Parathyroid adenoma (tissue), 2 donors: ENCODE data around the gene UFC1.

ENCODE experiments used
- H2AFZ ChIP-seq: fragments of 300-600 bp; sonication (generic); one replicate; pipeline ENCODE4 v1.7.0; 2017; ENCODE audit warnings: antibody characterized with exemption, mild to moderate bottlenecking
- H3K27ac ChIP-seq: fragments of 300-600 bp; sonication (generic); one replicate; pipeline ENCODE4 v1.7.0; 2017
- H3K27me3 ChIP-seq: fragments of 300-600 bp; sonication (generic); one replicate; pipeline ENCODE4 v1.7.0; 2017; ENCODE audit warnings: low read length; ENCODE audit not compliant: control insufficient read depth, insufficient read depth
- H3K36me3 ChIP-seq: fragments of 300-600 bp; sonication (generic); one replicate; pipeline ENCODE4 v1.7.0; 2017; ENCODE audit warnings: low read length; ENCODE audit not compliant: control insufficient read depth, insufficient read depth
- H3K4me1 ChIP-seq: fragments of 300-600 bp; sonication (generic); one replicate; pipeline ENCODE4 v1.7.0; 2017; ENCODE audit warnings: control low read depth
- H3K4me2 ChIP-seq: fragments of 300-600 bp; sonication (generic); one replicate; pipeline ENCODE4 v1.7.0; 2017; ENCODE audit warnings: low read length
- H3K4me3 ChIP-seq: fragments of 300-600 bp; sonication (generic); one replicate; pipeline ENCODE4 v1.7.0; 2017; ENCODE audit warnings: low read depth, low read length
- H3K79me2 ChIP-seq: fragments of 300-600 bp; sonication (generic); one replicate; pipeline ENCODE4 v1.7.0; 2017; ENCODE audit warnings: control low read depth
- H3K9ac ChIP-seq: fragments of 300-600 bp; sonication (generic); one replicate; pipeline ENCODE4 v1.7.0; 2017; ENCODE audit warnings: mild to moderate bottlenecking
- H3K9me3 ChIP-seq: fragments of 300-600 bp; sonication (generic); one replicate; pipeline ENCODE4 v1.7.0; 2017; ENCODE audit warnings: low read length; ENCODE audit not compliant: control insufficient read depth
- TF ChIP-seq, protein P1 (sequence below): fragments of 300-600 bp; sonication (generic); IDR thresholded peaks from one replicate; pipeline ENCODE4 v1.7.0; 2017; ENCODE audit warnings: antibody characterized with exemption, mild to moderate bottlenecking
- donor health status: primary hyperparathyroidism.

UFC1 gene

DNA sequence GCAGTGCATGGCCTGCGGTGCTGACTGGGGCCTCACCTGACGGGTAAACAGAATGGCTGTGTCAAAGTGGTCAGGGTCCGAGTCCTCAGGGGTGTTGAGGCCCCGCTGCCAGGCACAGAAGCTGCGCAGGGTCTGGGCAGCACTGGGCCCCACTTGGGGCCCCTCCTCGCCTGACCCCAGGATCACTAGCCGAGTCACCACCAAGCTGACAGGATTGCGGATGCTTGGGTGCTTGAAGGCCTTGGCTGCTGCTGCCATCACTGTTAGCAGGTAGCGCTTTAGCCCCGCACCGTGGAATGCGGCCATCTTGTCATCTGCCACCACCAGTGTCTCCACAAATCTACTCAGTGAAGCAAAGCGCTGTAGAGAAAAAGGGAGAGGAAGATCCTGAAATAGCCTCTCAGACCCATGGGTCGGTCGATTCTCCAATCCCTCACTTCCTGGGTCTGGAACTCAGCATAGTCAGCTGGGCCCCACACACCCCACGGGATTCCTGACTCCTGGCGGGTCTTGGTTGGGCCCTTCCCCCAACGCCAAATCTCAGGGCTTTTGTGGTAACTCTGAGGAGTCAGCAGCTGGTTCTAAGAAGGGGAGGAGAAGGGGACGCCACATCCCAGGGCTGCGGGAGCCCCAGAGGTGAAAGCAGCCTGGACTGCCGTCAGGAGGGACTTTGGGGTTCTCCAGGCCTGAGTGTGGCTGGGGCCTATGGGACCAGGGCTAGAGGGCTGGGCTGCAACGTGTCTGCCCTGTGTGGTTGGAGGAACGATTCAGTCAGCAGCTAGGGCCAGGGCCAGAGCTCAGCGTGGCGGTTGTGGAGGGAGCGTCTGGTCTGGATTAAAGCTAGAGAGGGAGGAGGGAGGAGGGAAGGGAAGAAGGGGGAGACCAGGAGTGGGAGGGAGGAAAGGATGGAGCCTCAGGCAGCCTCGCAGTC, 43.0 kb downstream of the UFC1 start:
- Histone ChIP-seq H3K4me1 (peaks cover under 1% of the 10 kb centered on the region), H3K4me2 (no peak overlapping the region), H3K27me3 (no peaks in the 10 kb centered on the region), H3K36me3 (no peaks in the 10 kb centered on the region), H3K79me2 (no peaks in the 10 kb centered on the region), H3K4me3 (no peak overlapping the region), H3K27ac (peak overlapping the region; percentile 98), H2AFZ (no peak overlapping the region), H3K9me3 (no peaks in the 10 kb centered on the region), H3K9ac (no peak overlapping the region)
- TF ChIP-seq, protein P1, sequence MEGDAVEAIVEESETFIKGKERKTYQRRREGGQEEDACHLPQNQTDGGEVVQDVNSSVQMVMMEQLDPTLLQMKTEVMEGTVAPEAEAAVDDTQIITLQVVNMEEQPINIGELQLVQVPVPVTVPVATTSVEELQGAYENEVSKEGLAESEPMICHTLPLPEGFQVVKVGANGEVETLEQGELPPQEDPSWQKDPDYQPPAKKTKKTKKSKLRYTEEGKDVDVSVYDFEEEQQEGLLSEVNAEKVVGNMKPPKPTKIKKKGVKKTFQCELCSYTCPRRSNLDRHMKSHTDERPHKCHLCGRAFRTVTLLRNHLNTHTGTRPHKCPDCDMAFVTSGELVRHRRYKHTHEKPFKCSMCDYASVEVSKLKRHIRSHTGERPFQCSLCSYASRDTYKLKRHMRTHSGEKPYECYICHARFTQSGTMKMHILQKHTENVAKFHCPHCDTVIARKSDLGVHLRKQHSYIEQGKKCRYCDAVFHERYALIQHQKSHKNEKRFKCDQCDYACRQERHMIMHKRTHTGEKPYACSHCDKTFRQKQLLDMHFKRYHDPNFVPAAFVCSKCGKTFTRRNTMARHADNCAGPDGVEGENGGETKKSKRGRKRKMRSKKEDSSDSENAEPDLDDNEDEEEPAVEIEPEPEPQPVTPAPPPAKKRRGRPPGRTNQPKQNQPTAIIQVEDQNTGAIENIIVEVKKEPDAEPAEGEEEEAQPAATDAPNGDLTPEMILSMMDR: no peak

DNA sequence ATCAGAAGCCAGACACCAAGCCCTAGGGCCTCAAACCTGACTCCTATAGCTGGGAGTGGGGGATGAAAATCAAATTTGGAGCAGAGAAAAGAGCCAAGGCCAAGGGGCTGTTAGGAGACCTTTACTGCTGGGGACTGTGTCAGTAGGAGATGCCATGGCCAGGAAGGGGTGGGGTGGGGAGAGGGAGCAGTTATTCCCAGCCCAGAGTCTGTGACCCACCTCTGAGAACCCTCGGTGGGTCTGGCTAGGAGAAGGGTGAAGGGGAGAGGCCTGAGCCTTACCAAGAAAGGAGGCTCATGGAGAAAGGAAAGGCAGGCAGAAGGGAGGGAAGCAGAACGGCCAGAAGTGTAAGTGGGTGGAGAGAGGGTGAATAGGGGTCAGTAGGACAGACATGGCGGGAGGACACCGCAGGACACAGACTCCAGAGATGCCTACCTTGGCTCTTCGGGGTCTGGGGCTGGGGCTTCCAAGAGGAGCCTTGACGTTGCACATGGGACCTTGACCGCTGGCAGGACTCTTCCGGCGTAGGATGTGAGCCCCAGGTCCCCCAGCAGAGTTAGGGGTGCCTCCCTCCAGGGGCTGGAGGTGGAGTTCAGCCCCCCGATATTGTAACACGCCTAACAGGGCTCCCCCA, 43.9 kb downstream of the UFC1 start:
- H2AFZ ChIP-seq: no peak overlapping the region
- H3K9me3 ChIP-seq: no peaks in the 10 kb centered on the region
- H3K9ac ChIP-seq: no peak overlapping the region
- H3K27ac ChIP-seq: peak overlapping the region; percentile 98
- TF ChIP-seq, protein P1: no peak
- H3K36me3 ChIP-seq: no peaks in the 10 kb centered on the region
- peak overlapping the region; percentile 17 for H3K4me2 ChIP-seq
- peaks cover 2% of the 10 kb centered on the region for H3K79me2 ChIP-seq
- peaks cover 2% of the 10 kb centered on the region for H3K4me1 ChIP-seq
- H3K4me3 ChIP-seq: no peak overlapping the region
- H3K27me3 ChIP-seq: no peaks in the 10 kb centered on the region

DNA sequence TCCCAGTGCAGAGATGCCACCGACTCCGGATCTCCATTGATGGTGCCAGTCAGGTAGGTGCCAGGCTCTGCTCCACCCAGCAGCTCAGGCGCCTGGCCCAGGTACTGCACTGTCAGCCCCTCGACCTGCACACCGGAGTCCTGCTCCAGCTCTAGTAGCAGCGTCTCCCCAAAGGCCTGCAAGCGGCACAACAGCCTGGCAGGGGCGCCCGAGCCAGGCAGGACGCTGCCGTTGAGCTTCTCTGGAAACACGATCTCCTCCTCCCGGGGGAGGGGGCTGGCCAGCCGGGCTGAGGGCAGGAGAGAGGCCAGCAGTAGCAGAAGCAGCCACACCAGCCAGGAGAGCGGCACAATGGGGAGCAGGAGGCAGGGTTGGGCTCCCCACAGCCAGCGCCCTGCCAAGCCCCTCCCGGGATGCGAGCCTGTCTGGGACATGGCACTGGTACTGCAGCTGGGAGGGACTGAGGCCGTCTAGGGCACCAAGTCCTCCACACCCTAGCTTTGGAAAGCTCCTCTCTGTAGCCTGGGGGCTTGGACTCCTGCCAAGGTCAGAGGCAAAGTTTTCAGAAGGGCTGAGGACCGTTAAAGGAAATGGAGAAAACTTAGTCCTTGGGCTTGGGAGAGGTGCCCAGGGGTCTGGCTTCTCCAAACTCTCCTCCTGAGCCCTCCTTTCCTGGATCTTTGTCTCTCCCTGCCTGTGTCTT, 44.6 kb downstream of the UFC1 start:
- H3K36me3 ChIP-seq: no peaks in the 10 kb centered on the region
- H3K27ac ChIP-seq: peak overlapping the region; percentile 98
- H3K4me1 ChIP-seq: peaks cover 4% of the 10 kb centered on the region
- H3K4me3 ChIP-seq: peak overlapping the region; percentile 23
- peak overlapping the region; percentile 17 for H3K4me2 ChIP-seq
- H3K9me3 ChIP-seq: no peaks in the 10 kb centered on the region
- no peak overlapping the region for H3K9ac ChIP-seq
- no peaks in the 10 kb centered on the region for H3K27me3 ChIP-seq
- peak overlapping the region; percentile 34 for H2AFZ ChIP-seq
- peaks cover 9% of the 10 kb centered on the region for H3K79me2 ChIP-seq
- TF ChIP-seq, protein P1: no peak

DNA sequence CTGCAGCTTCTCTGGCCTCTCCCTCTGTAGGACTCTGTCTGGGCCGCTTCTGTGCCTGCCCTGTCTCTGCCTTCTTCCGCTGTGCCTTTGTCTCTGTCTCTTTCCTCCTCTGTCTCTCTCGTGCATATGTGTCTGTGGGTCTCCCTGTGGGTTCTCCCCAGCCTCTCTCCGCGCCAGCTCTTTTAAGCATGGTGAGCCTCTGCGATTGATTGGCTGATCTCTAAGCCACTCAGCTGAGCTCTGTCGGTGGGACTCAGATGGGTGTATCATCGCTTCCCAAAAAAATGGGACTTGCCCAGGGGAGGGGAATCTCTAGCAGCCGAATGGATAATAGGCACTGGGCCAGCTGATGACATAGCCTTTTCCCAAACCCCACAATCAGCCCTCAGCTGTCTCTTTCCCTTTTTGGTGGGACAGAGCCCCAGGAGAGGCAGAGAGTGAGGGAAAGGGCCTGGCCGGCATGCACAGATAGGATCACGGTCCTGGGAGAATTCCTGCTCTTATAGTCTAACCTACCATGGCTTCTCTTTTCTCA, 45.2 kb downstream of the UFC1 start, which contains the start of gene ADAMTS4:
TSS of gene ADAMTS4 (minus strand) at position 158 of the 535 bp plus-strand sequence. CDS start 427 bp downstream, outside the sequence.
- H2AFZ ChIP-seq: peak within 1 kb of the TSS; percentile 34
- H3K27me3 ChIP-seq: no peaks in the 10 kb centered on the region
- H3K9ac ChIP-seq: no peak within 1 kb of the TSS
- peak within 1 kb of the TSS; percentile 23 for H3K4me3 ChIP-seq
- peak within 1 kb of the TSS; percentile 98 for H3K27ac ChIP-seq
- peaks cover 4% of the 10 kb centered on the region for H3K4me1 ChIP-seq
- TF ChIP-seq, protein P1: no peak
- H3K9me3 ChIP-seq: no peaks in the 10 kb centered on the region
- no peaks in the 10 kb centered on the region for H3K36me3 ChIP-seq
- peaks cover 11% of the 10 kb centered on the region for H3K79me2 ChIP-seq
- peak within 1 kb of the TSS; percentile 17 for H3K4me2 ChIP-seq
